ELR (cell line): ENCODE data around the gene SLC8A2.

Source experiments
- DNase-seq: peaks from one replicate; pipeline ENCODE4 v3.0.0-alpha.2; 2015; ENCODE audit warnings: low read depth

The SLC8A2 gene

DNA sequence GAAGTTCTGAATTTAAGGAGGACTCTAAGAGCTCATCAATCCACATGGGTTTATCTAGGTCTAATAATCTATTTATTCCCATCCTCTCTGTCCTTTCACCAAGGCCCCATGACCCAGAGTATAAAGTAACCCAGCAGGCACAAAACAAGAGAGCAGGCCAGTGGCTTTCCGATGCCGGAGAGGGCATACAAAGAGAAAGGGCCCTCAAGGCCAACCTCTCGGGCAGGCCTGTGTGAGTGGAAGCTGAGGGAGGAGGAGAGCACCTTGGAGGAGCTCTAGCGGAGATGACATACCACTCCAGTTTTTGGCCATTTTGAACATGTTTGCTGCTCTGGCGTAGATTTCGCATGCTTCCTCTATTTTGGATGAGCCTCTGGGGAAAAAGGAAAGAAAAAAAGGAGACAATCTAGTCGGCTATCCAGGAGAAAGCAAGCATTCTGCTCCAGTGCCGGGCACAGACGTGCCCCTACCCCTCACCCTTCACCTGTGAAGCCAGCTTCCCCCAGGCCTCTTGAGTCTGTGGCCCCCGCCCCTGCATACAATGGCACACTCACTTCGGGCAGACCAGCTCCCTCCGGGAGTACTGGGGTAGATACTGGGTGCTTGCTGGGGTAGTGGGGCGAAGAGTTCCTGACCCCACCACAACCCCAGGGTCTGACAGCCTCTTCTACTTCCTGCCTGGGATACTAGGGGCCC, 31.6 kb upstream of the SLC8A2 start:
- no peak for DNase-seq

DNA sequence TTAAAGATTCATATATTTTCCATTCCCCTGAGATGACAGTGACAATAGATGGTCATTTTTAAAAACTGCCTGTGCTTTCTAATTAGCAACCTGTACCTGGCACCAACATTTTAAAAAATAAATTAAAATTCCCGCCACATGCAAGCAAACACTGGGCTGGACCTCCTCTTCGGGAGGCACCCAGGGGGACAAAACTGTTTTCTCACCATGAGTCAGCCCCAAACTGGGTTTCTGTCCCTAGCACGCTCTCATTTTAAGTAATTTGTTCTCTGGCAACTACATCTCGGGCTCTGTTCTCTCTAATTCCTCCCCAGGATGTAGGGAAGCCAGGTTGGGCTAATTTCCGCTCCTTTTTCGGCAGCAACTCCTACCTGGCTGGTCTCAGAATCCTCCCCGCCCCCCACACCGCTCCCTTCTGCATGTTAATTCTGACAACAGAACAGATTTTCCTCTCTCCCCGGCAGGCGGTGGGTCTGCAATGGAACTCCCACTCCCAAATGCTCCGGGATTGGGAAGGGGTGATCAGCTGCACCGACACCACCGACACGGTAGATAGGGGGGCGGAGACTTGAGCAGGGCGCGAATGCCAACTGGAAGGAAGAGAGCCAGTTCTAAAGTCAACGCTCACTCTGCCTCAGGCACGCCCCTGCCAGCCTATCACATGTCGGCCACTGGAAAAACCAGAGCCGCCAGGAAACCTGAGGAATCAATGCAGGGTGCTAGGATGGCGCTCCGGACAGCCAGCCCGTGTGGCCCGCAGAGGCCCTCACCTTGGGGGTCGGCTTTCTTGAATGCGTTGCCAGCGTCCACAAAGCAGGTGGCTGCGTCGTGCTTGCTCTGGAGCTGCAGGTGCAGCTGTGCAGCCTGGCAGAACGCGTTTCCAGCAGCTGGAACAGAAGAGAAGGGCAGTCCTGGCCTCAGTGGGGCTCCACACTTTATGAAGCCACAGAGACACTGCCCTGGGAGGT, 28.5 kb upstream of the SLC8A2 start:
- no peak for DNase-seq

DNA sequence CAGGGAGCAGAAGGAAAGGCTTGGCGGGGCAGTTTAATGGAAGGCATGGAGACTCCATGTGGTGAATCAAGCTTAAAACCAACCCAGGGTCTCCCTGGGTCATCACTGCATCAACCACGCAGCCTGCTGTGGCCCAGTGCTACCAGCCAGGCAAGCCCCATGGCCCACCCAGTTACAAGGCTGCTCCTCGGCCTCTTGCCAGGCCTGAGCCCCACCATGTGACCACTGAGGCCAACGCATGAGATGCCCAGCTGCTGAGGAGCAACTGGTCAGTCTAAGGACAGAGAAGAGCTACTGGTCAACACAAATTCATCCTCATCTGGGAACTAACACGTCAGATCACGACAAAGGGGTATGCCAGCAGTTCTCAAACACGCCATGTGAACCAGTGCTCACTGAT, 27.7 kb upstream of the SLC8A2 start:
- DNase-seq = no peak

GRCh38 chr19:47498561-47498960, 26.9 kb upstream of the SLC8A2 start:
- DNase-seq = no peak

GRCh38 chr19:47497821-47498520, 26.3 kb upstream of the SLC8A2 start:
- DNase-seq = no peak

GRCh38 chr19:47497050-47497766, 25.5 kb upstream of the SLC8A2 start:
- no peak for DNase-seq

DNA sequence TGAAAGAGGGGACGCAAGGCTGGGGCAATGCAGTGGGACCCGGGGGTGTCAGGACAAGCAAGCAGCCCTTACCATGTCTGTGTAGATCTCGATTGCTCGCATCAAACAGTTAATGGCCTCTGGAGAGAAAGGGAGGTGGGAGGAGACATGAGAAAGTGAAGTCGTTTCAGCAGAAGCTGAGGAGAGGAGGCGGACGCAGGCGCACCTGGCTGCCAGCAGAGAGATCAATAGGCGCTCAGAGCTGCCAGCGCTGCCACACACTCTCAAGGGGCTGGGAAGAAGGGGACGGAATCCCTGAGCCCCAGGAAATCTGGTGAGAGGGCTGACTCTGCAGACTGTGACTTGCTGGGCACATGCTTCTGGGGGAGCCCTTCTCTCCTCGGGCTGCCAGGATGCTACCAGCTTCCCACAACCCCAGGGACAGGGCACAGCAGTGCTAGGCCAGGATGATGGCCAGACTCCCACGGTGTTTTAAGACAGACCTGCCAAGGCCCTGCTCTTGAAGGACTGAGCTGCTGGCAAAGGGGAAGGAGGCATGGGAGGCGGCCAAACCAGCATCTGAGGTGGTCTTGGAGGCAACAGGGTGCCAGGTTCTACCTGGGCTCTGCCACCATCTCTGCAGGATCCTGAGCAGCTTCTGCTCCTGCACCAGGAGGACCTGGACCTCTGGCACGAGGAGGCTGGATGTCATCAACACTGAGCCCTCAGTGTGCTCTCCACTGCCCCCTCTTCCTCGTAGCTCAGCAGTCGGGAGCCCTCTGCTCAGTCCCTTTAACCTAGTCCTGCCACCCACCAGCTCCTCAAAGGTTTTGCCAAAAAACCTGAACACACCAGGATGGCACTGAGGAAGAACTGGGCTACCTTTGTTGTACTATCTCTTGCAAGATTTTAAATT, 24.0 kb upstream of the SLC8A2 start:
- DNase-seq = no peak

- DNase-seq = no peak
Observed at GRCh38 chr19:47494729-47495128, 23.0 kb upstream of the SLC8A2 start.

DNA sequence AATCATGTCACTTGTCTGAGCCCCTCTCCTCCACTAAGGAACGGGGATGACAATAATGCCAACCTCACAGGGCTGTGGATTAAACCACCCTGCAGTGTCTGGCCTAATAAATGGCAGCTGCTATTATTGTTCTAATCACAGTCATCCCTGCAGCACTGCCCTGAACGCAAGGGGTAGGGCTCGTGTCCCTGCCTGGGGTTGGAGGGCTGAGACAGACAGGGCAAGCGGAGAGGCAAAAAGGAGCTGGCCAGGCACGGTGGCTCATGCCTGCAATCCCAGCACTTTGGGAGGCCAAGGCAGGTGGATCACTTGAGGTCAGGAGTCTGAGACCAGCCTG, 22.5 kb upstream of the SLC8A2 start:
- DNase-seq = no peak

DNA sequence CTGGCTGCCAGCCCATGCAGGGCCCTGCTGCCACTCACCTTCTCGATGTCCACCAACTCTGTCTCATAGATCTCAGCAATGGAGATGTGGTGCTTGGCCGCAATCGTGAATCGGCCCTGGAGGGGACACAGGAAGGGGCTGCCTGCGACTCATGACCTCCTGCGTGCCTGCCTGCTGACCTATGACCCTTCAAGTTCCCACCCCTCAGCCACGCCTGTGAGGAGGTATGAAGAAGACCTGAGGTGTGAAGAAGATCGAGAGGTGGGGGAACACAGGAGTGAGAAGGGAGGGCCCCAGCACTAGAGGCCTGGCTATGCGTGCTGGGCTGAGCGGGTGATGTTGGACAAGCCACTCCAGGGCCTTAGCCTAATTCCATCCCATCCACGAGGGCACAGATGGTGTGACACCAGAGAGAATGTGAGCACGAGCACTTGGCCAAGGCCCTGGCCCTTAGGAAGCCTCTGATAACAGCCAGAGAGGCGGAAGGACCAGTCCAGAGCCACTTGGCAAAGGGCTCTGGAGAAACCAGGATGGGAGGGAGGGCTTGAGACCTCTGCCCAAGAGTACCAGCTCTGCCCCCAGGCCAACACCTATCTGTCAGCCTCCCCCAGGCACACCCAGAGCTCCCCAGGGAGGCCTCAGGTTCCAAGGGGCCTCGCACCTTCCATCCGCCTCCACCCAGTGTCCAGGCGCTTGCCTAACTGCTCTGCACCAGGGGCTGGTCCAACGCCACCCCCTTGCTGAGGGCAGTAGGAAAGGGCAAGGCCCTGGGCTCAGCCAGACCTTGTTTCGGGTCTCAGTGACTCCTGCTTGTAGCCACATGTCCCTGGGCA, 21.9 kb upstream of the SLC8A2 start:
- no peak for DNase-seq

GRCh38 chr19:47492571-47493377, 21.1 kb upstream of the SLC8A2 start:
- no peak for DNase-seq

GRCh38 chr19:47492137-47492533, 20.4 kb upstream of the SLC8A2 start:
- DNase-seq = no peak

GRCh38 chr19:47491358-47492136, 19.9 kb upstream of the SLC8A2 start:
- no peak for DNase-seq

GRCh38 chr19:47490847-47491246, 19.2 kb upstream of the SLC8A2 start:
- no peak for DNase-seq

GRCh38 chr19:47490031-47490430, 18.3 kb upstream of the SLC8A2 start:
- no peak for DNase-seq

GRCh38 chr19:47489072-47489914, 17.6 kb upstream of the SLC8A2 start:
- DNase-seq = no peak
